IPS-20b (cell line): ENCODE results near the gene CITED1.
"Not testable (repeated sequence)": the region's sequence is repeated elsewhere in the genome, so short reads cannot be mapped to it uniquely, and the experiment has no call there.

ENCODE experiments used
- H3K27ac ChIP-seq: one replicate; pipeline ENCODE4 v1.5.1; 2013; ENCODE audit warnings: low read length
- H3K27me3 ChIP-seq: 2 replicates; pipeline ENCODE4 v1.6.1; 2013; ENCODE audit warnings: mild to moderate bottlenecking, low read length, inconsistent platforms; ENCODE audit not compliant: insufficient read depth
- H3K36me3 ChIP-seq: 2 replicates; pipeline ENCODE4 v1.6.1; 2013; ENCODE audit warnings: low read depth, mild to moderate bottlenecking, inconsistent platforms, low read length, moderate library complexity; ENCODE audit not compliant: insufficient read depth
- H3K4me1 ChIP-seq: 2 replicates; pipeline ENCODE4 v1.6.1; 2013; ENCODE audit warnings: mild to moderate bottlenecking, control low read depth, inconsistent platforms, low read length, moderate library complexity; ENCODE audit not compliant: insufficient read depth
- H3K4me3 ChIP-seq: 2 replicates; pipeline ENCODE4 v1.5.1; 2013; ENCODE audit warnings: mild to moderate bottlenecking, low read length, inconsistent platforms
- H3K9ac ChIP-seq: 2 replicates; pipeline ENCODE4 v1.6.1; 2013; ENCODE audit warnings: low read depth, mild to moderate bottlenecking, inconsistent platforms, low read length, moderate library complexity
- H3K9me3 ChIP-seq: 2 replicates; pipeline ENCODE4 v1.6.1; 2013; ENCODE audit warnings: mild to moderate bottlenecking, low read depth, low read length, inconsistent platforms; ENCODE audit not compliant: insufficient read depth

CITED1 gene

DNA sequence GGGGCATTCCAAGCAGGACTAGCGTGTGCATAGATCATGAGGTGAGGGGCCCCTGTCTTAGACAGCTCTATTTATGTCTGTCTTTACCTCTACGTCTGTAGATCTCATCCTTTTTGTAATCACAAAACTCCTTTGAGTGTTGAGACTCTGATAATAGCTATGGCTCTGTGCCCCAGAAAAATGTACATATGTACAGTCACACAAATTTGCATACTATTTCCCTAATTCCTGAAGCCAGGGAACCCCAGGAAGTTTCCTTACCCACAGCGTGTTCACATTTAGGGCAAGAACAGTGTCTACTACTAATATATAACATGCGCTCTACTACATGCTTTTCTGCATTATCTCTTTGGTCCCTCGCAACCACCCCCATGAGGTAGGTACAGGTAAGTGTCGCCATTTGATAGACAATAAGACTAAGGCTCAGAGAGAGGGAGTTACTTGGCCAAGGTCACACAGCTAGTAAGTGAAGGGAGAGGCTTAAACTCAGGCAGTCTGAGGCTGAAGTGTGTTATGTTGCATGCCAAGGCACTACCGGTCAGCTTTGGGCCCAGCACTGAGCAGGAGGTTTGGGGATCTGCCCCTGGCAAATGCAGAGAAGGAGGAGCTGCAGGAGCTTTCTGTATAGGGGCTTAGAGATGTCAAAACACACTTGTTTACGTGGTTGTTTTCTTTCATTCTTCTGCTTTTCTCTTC, 21.0 kb upstream of the CITED1 start:
- Histone ChIP-seq H3K4me1 (peaks cover 7% of the 10 kb centered on the region; the same call in 1 of the 2 replicates), H3K27me3 (no peaks in the 10 kb centered on the region), H3K9me3 (no peaks in the 10 kb centered on the region), H3K9ac (no peak overlapping the region), H3K36me3 (no peaks in the 10 kb centered on the region), H3K4me3 (no peak overlapping the region), H3K27ac (no peak overlapping the region)

DNA sequence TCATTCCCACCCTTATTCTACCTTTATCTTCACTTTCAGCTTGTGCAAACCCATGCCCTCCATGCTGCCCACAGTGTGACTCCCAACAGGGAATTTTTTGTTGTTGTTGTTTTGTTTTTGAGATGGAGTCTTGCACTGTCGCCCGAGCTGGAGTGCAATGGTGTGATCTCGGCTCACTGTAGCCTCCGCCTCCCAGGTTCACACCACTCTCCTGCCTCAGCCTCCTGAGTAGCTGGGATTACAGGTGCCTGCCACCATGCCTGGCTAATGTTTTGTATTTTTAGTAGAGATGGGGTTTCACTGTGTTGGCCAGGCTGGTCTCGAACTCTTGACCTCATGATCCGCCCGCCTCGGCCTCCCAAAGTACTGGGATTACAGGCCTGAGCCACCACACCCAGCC, 13.9 kb upstream of the CITED1 start:
- not testable (repeated sequence) for H3K4me1 ChIP-seq, H3K27ac ChIP-seq, H3K27me3 ChIP-seq, H3K9me3 ChIP-seq, H3K36me3 ChIP-seq, H3K4me3 ChIP-seq, H3K9ac ChIP-seq

DNA sequence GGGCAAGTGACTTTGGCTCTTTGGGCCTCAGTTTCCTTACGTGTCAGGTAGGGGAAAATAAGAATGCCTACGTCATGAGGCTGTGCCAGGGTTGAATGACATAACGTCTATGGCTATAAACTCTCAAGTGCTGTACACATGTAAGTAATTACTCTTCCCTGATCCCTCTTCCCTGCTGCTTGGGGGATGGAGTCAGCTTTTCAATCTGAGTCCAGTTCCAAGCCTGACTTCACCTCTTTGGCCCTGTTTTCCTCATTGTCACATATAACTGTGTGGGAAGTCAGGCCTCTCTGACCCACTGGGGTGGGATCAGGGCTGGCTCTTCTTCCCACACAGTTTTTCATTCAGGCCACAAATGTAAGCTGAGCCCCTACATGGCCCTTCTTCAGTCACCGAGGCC, 11.4 kb upstream of the CITED1 start:
- Histone ChIP-seq H3K36me3 (no peaks in the 10 kb centered on the region), H3K4me1 (no peaks in the 10 kb centered on the region), H3K27ac (no peak overlapping the region), H3K9ac (no peak overlapping the region), H3K4me3 (no peak overlapping the region), H3K27me3 (peaks cover 21% of the 10 kb centered on the region; the same call in 1 of the 2 replicates), H3K9me3 (no peaks in the 10 kb centered on the region)

DNA sequence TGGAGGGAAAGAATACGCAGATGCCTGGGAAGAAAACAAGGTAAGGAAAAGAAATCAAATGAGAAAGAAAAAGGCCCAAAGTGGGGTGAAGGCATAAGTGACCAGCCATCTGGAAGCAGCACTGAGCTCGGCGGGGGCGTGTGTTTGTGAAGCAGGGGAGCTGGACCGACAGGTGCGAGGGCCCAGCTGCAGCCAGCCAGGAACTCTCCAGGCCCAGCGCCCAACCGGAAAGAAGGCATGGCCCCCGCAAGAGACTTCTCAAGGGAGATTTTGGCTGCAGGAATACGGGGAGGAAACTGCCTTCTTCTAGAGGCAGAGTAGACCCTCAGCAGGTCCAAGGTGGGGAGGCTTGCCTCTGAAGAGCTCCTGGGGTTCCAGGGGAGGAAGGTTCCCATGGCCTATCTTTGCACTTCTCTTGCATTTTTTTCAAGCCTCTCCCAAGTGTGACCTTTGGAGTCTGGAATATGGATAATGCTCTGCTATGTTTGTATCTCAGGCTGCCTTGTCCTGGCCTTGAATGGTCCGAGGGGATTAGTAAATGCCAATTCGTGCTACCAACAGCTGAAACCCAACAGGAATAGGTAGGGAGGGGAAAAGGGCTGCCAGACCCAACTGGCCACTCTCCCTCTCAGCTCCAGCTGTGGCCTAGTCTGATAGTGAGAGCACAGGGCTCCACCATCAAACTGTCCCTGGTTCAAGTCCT, 10.8 kb upstream of the CITED1 start:
- no peak overlapping the region for H3K9ac ChIP-seq
- H3K9me3 ChIP-seq: no peaks in the 10 kb centered on the region
- no peaks in the 10 kb centered on the region for H3K4me1 ChIP-seq
- no peak overlapping the region for H3K27ac ChIP-seq
- H3K4me3 ChIP-seq: no peak overlapping the region
- H3K27me3 ChIP-seq: peaks cover 21% of the 10 kb centered on the region; the same call in 1 of the 2 replicates
- no peaks in the 10 kb centered on the region for H3K36me3 ChIP-seq

DNA sequence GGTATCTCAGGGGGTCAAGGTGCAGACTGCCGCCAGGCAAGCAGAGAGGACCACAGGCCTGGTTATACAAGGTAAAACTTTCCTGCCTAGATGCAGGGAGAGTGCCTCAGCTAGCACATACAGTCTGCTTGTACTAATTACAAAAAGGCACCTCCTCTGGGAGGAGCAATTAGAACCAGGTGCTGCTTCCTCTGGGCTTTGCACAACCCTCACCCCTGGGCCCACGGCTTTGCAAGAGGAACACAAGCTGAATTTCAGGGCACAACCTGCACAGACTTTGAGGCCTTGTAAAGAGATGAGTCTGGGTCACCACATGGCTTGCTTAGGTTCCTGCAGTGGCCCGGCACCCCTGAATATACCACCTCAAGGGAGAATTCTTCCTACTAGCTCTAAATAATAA, 9.2 kb upstream of the CITED1 start:
- Histone ChIP-seq H3K9ac (no peak overlapping the region), H3K27me3 (peaks cover 27% of the 10 kb centered on the region), H3K9me3 (no peaks in the 10 kb centered on the region), H3K36me3 (no peaks in the 10 kb centered on the region), H3K27ac (no peak overlapping the region), H3K4me3 (no peak overlapping the region), H3K4me1 (no peaks in the 10 kb centered on the region)

DNA sequence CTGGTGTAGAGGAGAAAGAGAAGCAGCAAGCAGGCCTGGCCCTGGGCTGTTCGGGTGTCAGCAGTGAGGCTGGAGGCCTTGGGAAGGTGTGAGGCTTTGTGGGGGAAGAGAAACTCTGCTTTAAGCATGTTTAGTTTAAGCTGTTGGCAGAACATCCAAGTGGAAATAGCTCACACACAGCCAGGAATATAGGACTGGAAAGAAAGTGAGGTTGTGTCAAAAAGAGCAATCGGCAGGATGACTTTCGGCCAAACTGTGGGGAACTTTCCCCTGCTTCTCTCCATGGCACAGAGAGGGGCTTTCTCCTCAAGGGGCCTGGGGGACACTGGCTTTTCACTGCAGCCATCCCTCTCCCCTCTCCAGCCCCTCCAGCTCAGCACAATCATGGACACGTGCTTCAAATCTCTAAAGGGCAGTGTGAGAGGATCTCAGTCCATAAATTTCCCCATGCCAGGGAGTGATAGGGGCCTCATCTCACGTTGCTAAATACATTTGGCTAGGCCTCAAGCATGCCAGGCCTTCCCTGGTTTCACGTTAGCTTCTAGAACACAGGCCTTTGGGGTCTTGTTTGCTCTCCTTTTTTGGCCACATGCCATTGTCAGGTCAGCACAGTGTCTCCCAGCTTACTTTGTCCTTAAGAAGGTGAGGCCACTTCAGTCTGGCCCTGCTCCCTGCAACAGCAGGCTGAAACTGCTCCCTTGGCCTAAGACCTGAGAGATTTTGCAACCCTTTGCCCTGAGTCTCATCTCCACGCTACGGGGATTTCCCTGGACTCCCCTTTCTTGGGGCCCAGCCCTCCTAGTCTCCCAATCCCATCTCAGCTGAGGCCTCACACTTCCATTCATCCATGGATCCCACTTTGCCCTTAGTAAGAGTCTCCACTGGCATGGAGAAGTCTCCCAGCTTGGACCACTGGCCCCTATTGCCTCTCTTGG, 8.3 kb upstream of the CITED1 start:
- no peak overlapping the region for H3K9ac ChIP-seq
- H3K27ac ChIP-seq: no peak overlapping the region
- no peaks in the 10 kb centered on the region for H3K36me3 ChIP-seq
- no peaks in the 10 kb centered on the region for H3K4me1 ChIP-seq
- H3K9me3 ChIP-seq: no peaks in the 10 kb centered on the region
- peaks cover 36% of the 10 kb centered on the region for H3K27me3 ChIP-seq
- no peak overlapping the region for H3K4me3 ChIP-seq

DNA sequence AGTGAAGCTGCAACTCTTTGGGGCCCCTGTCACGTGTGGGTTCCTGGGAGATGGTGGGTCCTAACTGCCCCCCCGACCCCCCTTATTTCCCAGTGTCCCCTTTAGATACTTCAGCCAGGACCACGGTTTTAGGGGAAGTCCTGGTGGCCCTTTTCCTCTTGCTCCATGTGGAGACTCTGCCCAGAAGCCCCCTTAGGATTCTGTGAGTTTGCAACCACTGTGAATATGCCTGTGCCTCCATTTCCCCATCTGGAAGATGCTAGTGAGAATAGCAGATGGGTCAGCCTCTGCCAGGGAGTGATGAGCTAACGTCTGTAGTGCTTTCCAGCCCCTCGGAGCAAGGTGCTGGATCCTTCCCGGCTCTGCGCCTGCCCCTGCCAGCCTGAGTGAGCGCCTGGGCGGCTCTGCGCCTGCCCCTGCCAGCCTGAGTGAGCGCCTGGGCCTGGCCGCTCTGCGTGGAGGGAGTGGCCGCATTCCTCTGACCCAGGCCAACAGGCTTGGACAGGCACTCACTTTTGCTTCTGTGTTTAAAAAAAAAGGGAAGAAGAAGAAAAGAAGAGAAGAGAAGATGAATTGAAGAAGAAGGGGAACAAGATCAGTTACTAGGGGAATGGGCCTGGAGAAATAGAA, 6.7 kb upstream of the CITED1 start:
- Histone ChIP-seq H3K4me1 (no peaks in the 10 kb centered on the region), H3K27ac (no peak overlapping the region), H3K36me3 (no peaks in the 10 kb centered on the region), H3K9ac (no peak overlapping the region), H3K27me3 (peaks cover 52% of the 10 kb centered on the region), H3K9me3 (no peaks in the 10 kb centered on the region), H3K4me3 (no peak overlapping the region)

DNA sequence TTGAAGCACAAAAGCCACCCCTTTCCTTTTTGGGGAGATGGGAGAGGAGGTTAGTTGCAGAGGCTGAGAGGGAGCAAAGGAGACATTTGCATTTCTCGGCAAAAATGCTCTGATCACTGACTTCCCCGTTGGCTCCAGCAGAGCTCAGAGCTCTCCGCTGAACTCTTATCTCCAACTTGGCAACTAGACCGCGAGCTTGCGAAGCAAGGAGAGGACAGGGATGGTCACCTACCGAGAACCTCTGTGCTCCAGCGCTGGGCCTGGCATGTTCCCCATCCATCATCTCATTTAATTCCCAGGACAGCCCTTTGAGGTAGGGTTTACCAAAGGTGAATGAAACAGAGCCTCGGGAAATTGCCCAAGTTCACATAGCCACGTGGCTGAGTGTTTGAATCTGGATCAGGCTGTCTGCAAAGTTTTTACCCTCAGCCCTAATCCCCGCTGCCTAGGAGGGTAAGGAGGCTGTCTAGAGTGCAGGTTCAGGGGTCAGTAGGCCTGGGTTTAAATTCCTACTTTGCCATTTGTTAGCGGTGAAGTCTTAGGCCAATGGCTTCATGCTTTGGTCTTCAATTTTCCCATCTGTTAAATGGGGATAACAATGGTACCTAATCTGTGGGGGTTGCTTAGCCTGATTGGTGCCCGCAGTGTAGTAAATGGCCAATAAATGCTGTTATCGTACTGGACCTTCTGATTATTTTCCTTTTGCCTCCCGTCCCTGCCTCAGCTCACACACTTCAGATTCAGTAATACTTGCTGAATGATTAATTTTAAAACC, 3.8 kb upstream of the CITED1 start:
- Histone ChIP-seq H3K4me1 (no peaks in the 10 kb centered on the region), H3K9ac (no peak overlapping the region), H3K4me3 (peak overlapping the region; percentile 59), H3K9me3 (no peaks in the 10 kb centered on the region), H3K36me3 (no peaks in the 10 kb centered on the region), H3K27me3 (peaks cover 72% of the 10 kb centered on the region), H3K27ac (no peak overlapping the region)

DNA sequence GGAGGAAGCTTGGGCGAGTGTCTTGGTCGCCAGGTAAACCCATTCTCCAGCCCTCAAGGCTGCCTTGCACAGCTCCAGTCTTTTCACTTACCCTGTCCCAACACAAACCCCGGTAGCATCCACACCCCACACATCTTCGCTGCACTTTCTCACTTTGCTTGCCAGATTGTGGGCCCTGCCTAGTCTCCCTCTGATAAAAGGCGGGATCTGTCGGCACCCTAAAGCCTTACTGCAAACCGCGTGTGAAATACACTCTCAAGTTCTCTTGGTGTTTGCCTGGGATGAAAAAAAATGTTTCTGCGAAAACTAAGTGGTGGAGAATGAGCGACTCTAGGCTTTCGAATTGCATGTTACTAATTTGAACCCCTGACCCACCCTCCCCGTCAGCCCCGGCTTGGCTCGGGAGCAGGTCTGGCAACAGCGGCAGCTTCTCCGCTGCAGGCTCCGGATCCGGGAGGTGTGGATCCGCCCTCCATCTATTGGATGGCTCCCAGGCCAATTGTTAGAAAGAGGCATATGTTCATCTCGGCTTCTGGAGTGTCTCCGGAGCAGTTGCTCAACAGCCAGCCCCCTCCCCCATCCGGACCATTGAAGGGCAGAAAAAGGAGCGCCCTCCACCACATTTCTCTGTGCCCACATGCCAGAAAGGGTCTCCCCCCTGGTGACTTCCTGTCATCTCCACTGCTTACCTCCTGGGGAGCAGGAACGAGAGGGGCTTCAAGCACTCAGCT, 3.0 kb upstream of the CITED1 start:
- no peaks in the 10 kb centered on the region for H3K9me3 ChIP-seq
- H3K4me1 ChIP-seq: no peaks in the 10 kb centered on the region
- H3K9ac ChIP-seq: no peak overlapping the region
- peaks cover 72% of the 10 kb centered on the region for H3K27me3 ChIP-seq
- H3K4me3 ChIP-seq: peak overlapping the region; percentile 59
- H3K27ac ChIP-seq: no peak overlapping the region
- H3K36me3 ChIP-seq: no peaks in the 10 kb centered on the region

DNA sequence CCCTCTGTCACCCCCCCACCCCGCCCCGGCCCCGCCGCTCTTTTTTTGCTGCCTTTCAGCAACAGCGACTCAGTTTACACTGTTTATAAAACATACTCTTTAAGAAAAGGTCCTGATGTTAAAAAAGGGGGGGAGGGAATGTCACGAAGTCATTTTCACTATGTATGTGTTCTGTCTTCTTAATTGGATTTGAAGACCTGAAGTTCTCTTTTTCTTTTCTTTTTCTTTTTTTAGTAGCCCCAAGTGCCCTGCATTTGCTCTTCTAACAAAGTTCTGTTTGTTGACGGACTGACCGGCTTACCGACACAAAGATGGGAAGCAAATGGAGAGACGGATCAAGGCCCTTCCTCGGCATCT, 2.5 kb upstream of the CITED1 start:
- H3K9ac ChIP-seq: no peak overlapping the region
- peaks cover 72% of the 10 kb centered on the region for H3K27me3 ChIP-seq
- no peaks in the 10 kb centered on the region for H3K9me3 ChIP-seq
- H3K36me3 ChIP-seq: no peaks in the 10 kb centered on the region
- no peak overlapping the region for H3K27ac ChIP-seq
- H3K4me3 ChIP-seq: peak overlapping the region; percentile 59; the same call in 1 of the 2 replicates
- H3K4me1 ChIP-seq: no peaks in the 10 kb centered on the region
